Esophagus (tissue), 2 donors: Measurements from ENCODE around the gene NCAPG2. TPM values are rescaled to one million over a fixed set of nuclear protein-coding genes. Genes with fewer than 3 reads are reported as not detected.

Experiments used
- H3K27ac ChIP-seq, 2 donors: one replicate each; pipeline ENCODE4 v1.5.1; 2013; ENCODE audit warnings: low read depth in 2 of 2, mild to moderate bottlenecking in 2 of 2, inconsistent platforms in 1 of 2, low read length in 1 of 2, moderate library complexity in 1 of 2
- H3K27me3 ChIP-seq, 2 donors: one replicate each; pipeline ENCODE4 v1.6.1; 2013; ENCODE audit warnings: low read length in 2 of 2, control low read depth in 1 of 2, mild to moderate bottlenecking in 1 of 2; ENCODE audit not compliant: insufficient read depth in 2 of 2, control insufficient read depth in 1 of 2
- H3K36me3 ChIP-seq, 2 donors: one replicate each; pipeline ENCODE4 v1.6.1; 2013; ENCODE audit warnings: low read length in 1 of 2; ENCODE audit not compliant: control insufficient read depth in 2 of 2, insufficient read depth in 2 of 2
- H3K4me1 ChIP-seq, 2 donors: one replicate each; pipeline ENCODE4 v1.6.1; 2013; ENCODE audit warnings: low read length in 1 of 2; ENCODE audit not compliant: control insufficient read depth in 2 of 2, insufficient read depth in 2 of 2
- H3K4me3 ChIP-seq, 2 donors: one replicate each; pipeline ENCODE4 v1.5.1; 2013; ENCODE audit warnings: low read length in 2 of 2, mild to moderate bottlenecking in 2 of 2, low read depth in 1 of 2, moderate library complexity in 1 of 2
- H3K9me3 ChIP-seq, 2 donors: one replicate each; pipeline ENCODE4 v1.6.1; 2013; ENCODE audit warnings: mild to moderate bottlenecking in 2 of 2, low read depth in 1 of 2, low read length in 1 of 2, moderate library complexity in 1 of 2; ENCODE audit not compliant: control insufficient read depth in 2 of 2, insufficient read depth in 1 of 2
- WGBS, 2 donors: extraction: QIAGEN DNeasy Blood & Tissue Kit; methylation state at CpG; one replicate each; pipeline ENCODE4 v1.1.7; 2013; 5-methylcytosine and 5-hydroxymethylcytosine counted together
- polyA plus RNA-seq, 2 donors: library from polyadenylated mRNA; stranded (reverse); fragments of 200-250 nt; gene quantifications; one replicate each; pipeline ENCODE4 v1.2.3, GENCODE V29; 2013
- donor health status: healthy with polysubstance abuse.
- donor health status: Bipolar disorder and iron deficiency.

Gene NCAPG2, protein sequence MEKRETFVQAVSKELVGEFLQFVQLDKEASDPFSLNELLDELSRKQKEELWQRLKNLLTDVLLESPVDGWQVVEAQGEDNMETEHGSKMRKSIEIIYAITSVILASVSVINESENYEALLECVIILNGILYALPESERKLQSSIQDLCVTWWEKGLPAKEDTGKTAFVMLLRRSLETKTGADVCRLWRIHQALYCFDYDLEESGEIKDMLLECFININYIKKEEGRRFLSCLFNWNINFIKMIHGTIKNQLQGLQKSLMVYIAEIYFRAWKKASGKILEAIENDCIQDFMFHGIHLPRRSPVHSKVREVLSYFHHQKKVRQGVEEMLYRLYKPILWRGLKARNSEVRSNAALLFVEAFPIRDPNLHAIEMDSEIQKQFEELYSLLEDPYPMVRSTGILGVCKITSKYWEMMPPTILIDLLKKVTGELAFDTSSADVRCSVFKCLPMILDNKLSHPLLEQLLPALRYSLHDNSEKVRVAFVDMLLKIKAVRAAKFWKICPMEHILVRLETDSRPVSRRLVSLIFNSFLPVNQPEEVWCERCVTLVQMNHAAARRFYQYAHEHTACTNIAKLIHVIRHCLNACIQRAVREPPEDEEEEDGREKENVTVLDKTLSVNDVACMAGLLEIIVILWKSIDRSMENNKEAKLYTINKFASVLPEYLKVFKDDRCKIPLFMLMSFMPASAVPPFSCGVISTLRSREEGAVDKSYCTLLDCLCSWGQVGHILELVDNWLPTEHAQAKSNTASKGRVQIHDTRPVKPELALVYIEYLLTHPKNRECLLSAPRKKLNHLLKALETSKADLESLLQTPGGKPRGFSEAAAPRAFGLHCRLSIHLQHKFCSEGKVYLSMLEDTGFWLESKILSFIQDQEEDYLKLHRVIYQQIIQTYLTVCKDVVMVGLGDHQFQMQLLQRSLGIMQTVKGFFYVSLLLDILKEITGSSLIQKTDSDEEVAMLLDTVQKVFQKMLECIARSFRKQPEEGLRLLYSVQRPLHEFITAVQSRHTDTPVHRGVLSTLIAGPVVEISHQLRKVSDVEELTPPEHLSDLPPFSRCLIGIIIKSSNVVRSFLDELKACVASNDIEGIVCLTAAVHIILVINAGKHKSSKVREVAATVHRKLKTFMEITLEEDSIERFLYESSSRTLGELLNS
- 1 to 10 TPM; 4.9 to 8.1 TPM for polyA plus RNA-seq

- Histone ChIP-seq H3K36me3 (no peaks in the 10 kb centered on the region), H3K9me3 (peaks cover 0 to 6% of the 10 kb centered on the region in 2 donors), H3K4me3 (peak within 1 kb of the TSS; percentile 50 to 86), H3K27ac (peak within 1 kb of the TSS; percentile 86), H3K27me3 (no peaks in the 10 kb centered on the region), H3K4me1 (peaks cover 0 to 2% of the 10 kb centered on the region in 2 donors)
- 0 to 1% methylated on average over 59 to 78 of the region's 78 CpGs for WGBS, 2 donors
Measured at GRCh38 chr7:158704524-158705233, at the start of gene NCAPG2. NCAPG2 (minus strand) TSS chr7:158704804; CDS start chr7:158701899, 2,905 bp downstream.

- H3K4me3 ChIP-seq, result no peak overlapping the region
- H3K4me1 ChIP-seq, result no peaks in the 10 kb centered on the region
- H3K36me3 ChIP-seq, result peaks cover 8 to 18% of the 10 kb centered on the region in 2 donors
- no peaks in the 10 kb centered on the region for H3K27me3 ChIP-seq
- H3K27ac ChIP-seq, result no peak overlapping the region
- WGBS, 2 donors, result 83 to 97% methylated on average over 5 of the region's 5 CpGs
- H3K9me3 ChIP-seq, result no peaks in the 10 kb centered on the region
Measured at GRCh38 chr7:158753900-158754299, 49.3 kb upstream of the NCAPG2 start.

- Histone ChIP-seq H3K36me3 (peaks cover 5 to 11% of the 10 kb centered on the region in 2 donors), H3K4me3 (no peak overlapping the region), H3K9me3 (no peaks in the 10 kb centered on the region), H3K4me1 (no peaks in the 10 kb centered on the region), H3K27ac (no peak overlapping the region), H3K27me3 (no peaks in the 10 kb centered on the region)
- WGBS, 2 donors, result 84 to 89% methylated on average over 3 of the region's 3 CpGs
Measured at GRCh38 chr7:158751751-158752150, 47.1 kb upstream of the NCAPG2 start.

- WGBS, 2 donors, result 88 to 90% methylated on average over 2 of the region's 2 CpGs
- Histone ChIP-seq H3K36me3 (peaks cover 5 to 12% of the 10 kb centered on the region in 2 donors), H3K27me3 (no peaks in the 10 kb centered on the region), H3K4me3 (no peak overlapping the region), H3K9me3 (no peaks in the 10 kb centered on the region), H3K27ac (no peak overlapping the region), H3K4me1 (no peaks in the 10 kb centered on the region)
Measured at GRCh38 chr7:158751199-158751598, 46.6 kb upstream of the NCAPG2 start.

GRCh38 chr7:158750702-158751101, 46.1 kb upstream of the NCAPG2 start:
- Histone ChIP-seq H3K4me1 (no peaks in the 10 kb centered on the region), H3K9me3 (no peaks in the 10 kb centered on the region), H3K27ac (no peak overlapping the region), H3K27me3 (no peaks in the 10 kb centered on the region), H3K36me3 (peaks cover 5 to 12% of the 10 kb centered on the region in 2 donors), H3K4me3 (no peak overlapping the region)
- 79 to 82% methylated on average over 3 of the region's 3 CpGs for WGBS, 2 donors

GRCh38 chr7:158749396-158749795, 44.8 kb upstream of the NCAPG2 start:
- peaks cover 2 to 12% of the 10 kb centered on the region in 2 donors for H3K36me3 ChIP-seq
- no peak overlapping the region for H3K4me3 ChIP-seq
- no peaks in the 10 kb centered on the region for H3K4me1 ChIP-seq
- H3K27ac ChIP-seq, result no peak overlapping the region
- 96 to 98% methylated on average over 9 of the region's 9 CpGs for WGBS, 2 donors
- H3K27me3 ChIP-seq, result no peaks in the 10 kb centered on the region
- no peaks in the 10 kb centered on the region for H3K9me3 ChIP-seq

DNA sequence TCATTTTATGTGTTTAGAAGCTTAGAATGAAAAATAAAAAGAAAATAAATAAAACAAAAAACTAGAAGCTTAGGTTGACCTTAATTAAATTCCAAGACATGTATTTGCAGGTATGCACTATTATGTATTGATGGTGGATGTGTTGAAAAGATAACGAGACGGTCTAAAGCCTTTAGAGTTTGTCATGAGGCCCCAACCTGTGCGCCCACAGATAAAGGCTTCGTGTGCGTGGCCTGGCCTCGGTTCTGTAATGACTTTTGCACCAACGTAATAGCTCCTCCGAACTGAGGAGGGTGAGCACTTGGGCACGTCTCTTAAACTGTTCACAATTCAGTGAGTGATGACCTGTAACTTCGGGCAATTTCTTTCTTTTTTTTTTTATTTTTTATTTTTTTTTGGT, 43.7 kb upstream of the NCAPG2 start:
- no peaks in the 10 kb centered on the region for H3K9me3 ChIP-seq
- H3K4me3 ChIP-seq, result no peak overlapping the region
- H3K27me3 ChIP-seq, result no peaks in the 10 kb centered on the region
- H3K36me3 ChIP-seq, result peaks cover 4 to 17% of the 10 kb centered on the region in 2 donors
- 82 to 90% methylated on average over 10 of the region's 10 CpGs for WGBS, 2 donors
- no peak overlapping the region for H3K27ac ChIP-seq
- H3K4me1 ChIP-seq, result no peaks in the 10 kb centered on the region

GRCh38 chr7:158747408-158747807, 42.8 kb upstream of the NCAPG2 start:
- H3K27me3 ChIP-seq, result no peaks in the 10 kb centered on the region
- H3K36me3 ChIP-seq, result peaks cover 6 to 23% of the 10 kb centered on the region in 2 donors
- WGBS, 2 donors, result 95 to 98% methylated on average over 10 of the region's 10 CpGs
- H3K4me3 ChIP-seq, result no peak overlapping the region
- H3K4me1 ChIP-seq, result no peaks in the 10 kb centered on the region
- H3K9me3 ChIP-seq, result no peaks in the 10 kb centered on the region
- no peak overlapping the region for H3K27ac ChIP-seq

- Histone ChIP-seq H3K27ac (no peak overlapping the region), H3K27me3 (no peaks in the 10 kb centered on the region), H3K9me3 (no peaks in the 10 kb centered on the region), H3K36me3 (peaks cover 6 to 28% of the 10 kb centered on the region in 2 donors), H3K4me1 (no peaks in the 10 kb centered on the region), H3K4me3 (no peak overlapping the region)
- WGBS, 2 donors, result 83 to 88% methylated on average over 9 of the region's 9 CpGs
Measured at GRCh38 chr7:158746957-158747356, 42.4 kb upstream of the NCAPG2 start.
